Glutamatergic neuron (in vitro differentiated cells): Measurements from ENCODE around the gene ZNF483. TPM values are rescaled to one million over a fixed set of nuclear protein-coding genes. Genes with fewer than 3 reads are reported as not detected.
"Not testable (repeated sequence)": the region's sequence is repeated elsewhere in the genome, so short reads cannot be mapped to it uniquely, and the experiment has no call there.

ENCODE experiments used
- DNase-seq: peaks from one replicate; pipeline ENCODE4 v3.0.0; 2022
- H3K27ac Mint-ChIP-seq: one replicate; pipeline ENCODE4 v1.8.0; 2020; ENCODE audit warnings: mild to moderate bottlenecking, mixed read lengths, inconsistent platforms; ENCODE audit not compliant: unreplicated experiment
- H3K27me3 Mint-ChIP-seq: one replicate; pipeline ENCODE4 v1.8.0; 2020; ENCODE audit warnings: mild to moderate bottlenecking, moderate library complexity, mixed read lengths, inconsistent platforms; ENCODE audit not compliant: unreplicated experiment
- H3K36me3 Mint-ChIP-seq: one replicate; pipeline ENCODE4 v1.8.0; 2020; ENCODE audit warnings: mild to moderate bottlenecking, mixed read lengths, inconsistent platforms; ENCODE audit not compliant: unreplicated experiment
- H3K4me1 Mint-ChIP-seq: one replicate; pipeline ENCODE4 v1.8.0; 2020; ENCODE audit warnings: mild to moderate bottlenecking, low read depth, mixed read lengths, inconsistent platforms; ENCODE audit not compliant: unreplicated experiment
- H3K4me3 Mint-ChIP-seq: one replicate; pipeline ENCODE4 v1.8.0; 2020; ENCODE audit warnings: mild to moderate bottlenecking, mixed read lengths, inconsistent platforms; ENCODE audit not compliant: unreplicated experiment
- H3K9me3 Mint-ChIP-seq: one replicate; pipeline ENCODE4 v1.8.0; 2020; ENCODE audit warnings: mild to moderate bottlenecking, moderate library complexity, mixed read lengths, inconsistent platforms; ENCODE audit not compliant: unreplicated experiment
- total RNA-seq: library from RNA; stranded (reverse); fragmentation: NEBNext Ultra II Directional; extraction: Animal tissue kit (Norgen Biotek cat#: 25700); gene quantifications from one replicate; pipeline ENCODE4 v1.2.1, GENCODE V29; 2021; ENCODE audit not compliant: unreplicated experiment
- TF ChIP-seq, protein P1 (sequence below): fragments of 200-600 bp; sonication (generic); IDR thresholded peaks from one replicate; pipeline ENCODE4 v1.5.0; 2021; ENCODE audit not compliant: partially characterized antibody, unreplicated experiment

The ZNF483 gene
- total RNA-seq, 1 donor from 2014 or later = 6.5 TPM

DNA sequence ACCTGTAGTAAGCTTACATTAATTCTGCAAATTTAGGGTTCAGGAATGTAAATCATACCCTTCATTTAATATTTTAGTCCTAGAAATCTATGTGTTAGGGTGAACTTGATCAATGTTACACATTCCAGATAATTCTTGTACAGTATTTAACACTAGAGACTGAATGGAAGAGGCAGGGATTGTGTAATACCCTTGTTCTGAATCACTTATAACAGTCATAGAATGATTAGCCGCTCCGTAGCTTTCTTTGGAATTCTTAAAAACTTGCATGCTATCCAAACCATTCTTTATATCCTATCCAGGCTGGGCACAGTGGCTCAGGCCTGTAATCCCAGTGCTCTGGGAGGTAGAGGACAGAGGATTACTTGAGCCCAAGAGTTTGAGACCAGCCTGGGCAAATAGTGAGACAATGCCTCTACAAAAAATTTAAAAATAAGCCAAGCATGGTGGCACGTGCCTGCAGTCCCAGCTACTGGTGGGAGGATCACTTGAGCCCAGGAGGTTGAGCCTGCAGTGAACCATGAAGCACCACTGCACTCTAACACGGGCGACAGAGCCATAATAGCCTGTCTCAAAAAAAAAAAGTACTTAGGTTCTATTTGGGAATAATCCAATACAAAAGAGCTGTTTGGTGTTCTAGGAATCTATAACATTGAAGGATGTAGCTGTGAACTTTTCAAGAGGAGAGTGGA is 8.3 kb downstream of the ZNF483 start:
- Mint-ChIP-seq H3K9me3 (peaks cover 7% of the 10 kb centered on the region), H3K4me1 (no peaks in the 10 kb centered on the region), H3K4me3 (no peak overlapping the region), H3K36me3 (peaks cover 21% of the 10 kb centered on the region), H3K27me3 (no peaks in the 10 kb centered on the region), H3K27ac (no peak overlapping the region)
- DNase-seq = no peak
- TF ChIP-seq, protein P1, sequence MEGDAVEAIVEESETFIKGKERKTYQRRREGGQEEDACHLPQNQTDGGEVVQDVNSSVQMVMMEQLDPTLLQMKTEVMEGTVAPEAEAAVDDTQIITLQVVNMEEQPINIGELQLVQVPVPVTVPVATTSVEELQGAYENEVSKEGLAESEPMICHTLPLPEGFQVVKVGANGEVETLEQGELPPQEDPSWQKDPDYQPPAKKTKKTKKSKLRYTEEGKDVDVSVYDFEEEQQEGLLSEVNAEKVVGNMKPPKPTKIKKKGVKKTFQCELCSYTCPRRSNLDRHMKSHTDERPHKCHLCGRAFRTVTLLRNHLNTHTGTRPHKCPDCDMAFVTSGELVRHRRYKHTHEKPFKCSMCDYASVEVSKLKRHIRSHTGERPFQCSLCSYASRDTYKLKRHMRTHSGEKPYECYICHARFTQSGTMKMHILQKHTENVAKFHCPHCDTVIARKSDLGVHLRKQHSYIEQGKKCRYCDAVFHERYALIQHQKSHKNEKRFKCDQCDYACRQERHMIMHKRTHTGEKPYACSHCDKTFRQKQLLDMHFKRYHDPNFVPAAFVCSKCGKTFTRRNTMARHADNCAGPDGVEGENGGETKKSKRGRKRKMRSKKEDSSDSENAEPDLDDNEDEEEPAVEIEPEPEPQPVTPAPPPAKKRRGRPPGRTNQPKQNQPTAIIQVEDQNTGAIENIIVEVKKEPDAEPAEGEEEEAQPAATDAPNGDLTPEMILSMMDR = no peak

DNA sequence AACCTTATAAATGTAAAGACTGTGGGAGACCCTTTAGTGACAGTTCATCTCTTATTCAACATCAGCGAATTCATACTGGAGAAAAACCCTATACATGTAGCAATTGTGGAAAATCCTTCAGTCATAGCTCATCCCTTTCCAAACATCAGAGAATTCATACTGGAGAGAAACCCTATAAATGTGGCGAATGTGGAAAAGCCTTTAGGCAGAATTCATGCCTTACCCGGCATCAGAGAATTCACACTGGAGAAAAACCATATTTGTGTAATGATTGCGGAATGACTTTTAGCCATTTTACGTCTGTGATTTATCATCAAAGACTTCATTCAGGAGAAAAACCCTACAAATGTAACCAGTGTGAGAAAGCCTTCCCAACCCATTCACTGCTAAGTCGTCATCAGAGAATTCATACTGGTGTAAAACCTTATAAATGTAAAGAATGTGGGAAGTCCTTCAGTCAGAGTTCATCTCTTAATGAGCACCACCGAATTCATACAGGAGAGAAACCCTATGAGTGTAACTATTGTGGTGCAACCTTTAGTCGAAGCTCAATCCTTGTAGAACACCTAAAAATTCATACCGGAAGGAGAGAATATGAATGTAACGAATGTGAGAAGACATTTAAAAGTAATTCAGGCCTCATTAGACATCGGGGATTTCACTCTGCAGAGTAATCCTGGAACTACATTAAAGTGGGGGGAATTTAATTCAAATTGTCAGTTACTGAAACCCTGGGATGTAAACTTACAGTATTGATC is 17.7 kb downstream of the ZNF483 start:
- TF ChIP-seq, protein P1 = no peak
- Mint-ChIP-seq H3K4me3 (no peak overlapping the region), H3K36me3 (peaks cover 42% of the 10 kb centered on the region), H3K27me3 (no peaks in the 10 kb centered on the region), H3K4me1 (no peaks in the 10 kb centered on the region), H3K27ac (no peak overlapping the region), H3K9me3 (peaks cover 12% of the 10 kb centered on the region)
- DNase-seq = no peak

DNA sequence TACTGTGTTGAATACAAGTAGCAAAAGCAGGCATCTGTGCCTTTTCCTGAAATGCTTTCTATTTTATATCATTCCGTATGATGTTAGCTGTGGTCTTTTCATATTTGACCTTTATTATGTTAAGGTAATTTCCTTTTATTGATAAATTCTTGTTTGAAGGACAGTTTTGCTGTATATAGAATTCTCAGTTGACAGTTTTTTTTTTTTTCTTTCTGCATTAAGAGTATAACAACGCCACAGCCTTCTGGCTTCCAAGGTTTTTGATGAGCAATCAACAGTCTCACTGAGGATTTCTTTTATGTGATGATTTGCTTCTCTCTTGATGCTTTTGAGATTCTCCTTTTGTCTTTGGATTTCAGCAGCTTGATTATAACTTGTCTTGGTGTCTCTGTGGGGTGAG is 23.6 kb downstream of the ZNF483 start:
- peaks cover 33% of the 10 kb centered on the region for H3K36me3 Mint-ChIP-seq
- peaks cover 4% of the 10 kb centered on the region for H3K9me3 Mint-ChIP-seq
- no peaks in the 10 kb centered on the region for H3K4me1 Mint-ChIP-seq
- TF ChIP-seq, protein P1 = no peak
- H3K27ac Mint-ChIP-seq = no peak overlapping the region
- H3K27me3 Mint-ChIP-seq = no peaks in the 10 kb centered on the region
- no peak overlapping the region for H3K4me3 Mint-ChIP-seq
- no peak for DNase-seq

DNA sequence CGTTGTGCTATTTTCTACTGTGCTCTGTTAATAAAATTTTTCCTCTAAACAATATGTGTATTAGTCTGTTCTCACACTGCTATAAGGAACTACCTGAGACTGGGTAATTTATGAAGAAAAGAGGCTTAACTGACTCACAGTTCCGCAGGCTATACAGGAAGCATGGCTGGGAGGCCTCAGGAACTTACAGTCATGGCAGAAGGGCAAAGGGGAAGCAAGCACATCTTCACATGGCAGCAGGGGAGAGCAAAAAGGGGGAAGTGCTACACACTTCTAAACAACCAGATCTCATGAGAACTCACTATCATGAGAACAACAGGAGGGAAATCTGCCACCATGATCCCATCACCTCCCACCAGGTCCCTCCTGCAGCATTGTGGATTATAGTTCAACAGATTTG is 30.4 kb downstream of the ZNF483 start:
- H3K4me3 Mint-ChIP-seq, H3K27ac Mint-ChIP-seq, H3K4me1 Mint-ChIP-seq, H3K9me3 Mint-ChIP-seq, DNase-seq, H3K27me3 Mint-ChIP-seq: not testable (repeated sequence)
- H3K36me3 Mint-ChIP-seq = peaks cover 18% of the 10 kb centered on the region

DNA sequence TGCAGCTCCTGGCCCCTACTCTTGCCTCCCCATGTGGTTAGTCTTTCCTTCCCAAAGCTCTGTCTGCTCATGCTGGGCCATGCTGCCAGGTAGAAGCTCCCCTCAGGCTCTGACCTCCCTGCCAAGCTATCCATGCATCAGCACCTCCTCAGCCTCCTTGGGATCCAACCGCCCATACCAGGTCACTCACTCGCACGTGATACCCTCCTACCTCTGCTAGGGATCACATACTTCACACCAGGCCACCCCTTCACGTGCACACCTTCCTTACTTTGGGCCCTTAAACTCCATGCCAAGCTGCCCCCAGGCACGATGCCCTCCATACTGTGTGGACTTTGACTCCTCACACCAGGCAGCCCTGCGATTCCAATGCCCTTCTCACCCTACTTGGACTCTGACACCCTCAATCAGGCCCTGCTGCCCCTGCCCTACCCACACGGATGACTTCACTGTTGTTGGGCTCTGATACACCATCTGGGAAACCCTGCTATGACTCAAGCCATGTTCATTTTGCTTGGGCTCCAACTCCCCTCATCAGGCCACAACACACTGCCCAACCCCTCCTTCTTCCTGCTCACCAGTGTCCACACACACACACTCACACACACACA is 34.1 kb downstream of the ZNF483 start:
- no peak overlapping the region for H3K4me3 Mint-ChIP-seq
- H3K27ac Mint-ChIP-seq = no peak overlapping the region

More for the DNA sequence above, 34.1 kb downstream of the ZNF483 start:
- H3K27me3 Mint-ChIP-seq = no peaks in the 10 kb centered on the region
- DNase-seq = no peak
- H3K4me1 Mint-ChIP-seq = no peaks in the 10 kb centered on the region
- peaks cover 17% of the 10 kb centered on the region for H3K36me3 Mint-ChIP-seq
- peaks cover 5% of the 10 kb centered on the region for H3K9me3 Mint-ChIP-seq
- TF ChIP-seq, protein P1 = no peak
